ENCODE data around the gene ACOX3.
A peak's percentile ranks its signal among the peaks of the same experiment; 100 is the strongest.
"Not testable (repeated sequence)": the region's sequence is repeated elsewhere in the genome, so short reads cannot be mapped to it uniquely, and the experiment has no call there.

Gene ACOX3

GRCh38 chr4:8440492-8441311 lies at the start of gene ACOX3, which contains the start of gene TRMT44:
Gene ACOX3 (minus strand): TSS chr4:8440723. CDS start chr4:8416521, 24,202 bp downstream.
Gene TRMT44 (plus strand): TSS chr4:8440777. CDS start chr4:8440823, 46 bp downstream.
- peak in 55 of 56 donors; percentile 50 to 93 (median 85) for DNase-seq

GRCh38 chr4:8488791-8489369 lies 48.4 kb upstream of the ACOX3 start:
- DNase-seq, result peak in 26 of 56 donors; percentile 8 to 78 (median 34)

- not testable (repeated sequence) for DNase-seq
These were observed 46.1 kb upstream of the ACOX3 start for GRCh38 chr4:8486643-8487042.

- no peak for DNase-seq
These were observed 39.7 kb upstream of the ACOX3 start for GRCh38 chr4:8480221-8480620.

- DNase-seq, result no peak
These were observed 38.5 kb upstream of the ACOX3 start for GRCh38 chr4:8478801-8479744.

GRCh38 chr4:8478371-8478770 lies 37.8 kb upstream of the ACOX3 start:
- DNase-seq, result no peak

- no peak for DNase-seq
These were observed 37.2 kb upstream of the ACOX3 start for GRCh38 chr4:8477676-8478075.

- DNase-seq, result no peak
These were observed 36.6 kb upstream of the ACOX3 start for GRCh38 chr4:8477095-8477635.

- DNase-seq, result no peak
These were observed 35.4 kb upstream of the ACOX3 start for GRCh38 chr4:8475751-8476575.

- no peak for DNase-seq
These were observed 34.3 kb upstream of the ACOX3 start for GRCh38 chr4:8474856-8475255.

GRCh38 chr4:8473920-8474590 lies 33.5 kb upstream of the ACOX3 start:
- DNase-seq, result no peak

GRCh38 chr4:8473198-8473919 lies 32.8 kb upstream of the ACOX3 start:
- DNase-seq, result peak in 6 of 56 donors; percentile 9 to 35 (median 20)

GRCh38 chr4:8472689-8473197 lies 32.2 kb upstream of the ACOX3 start:
- no peak for DNase-seq

- no peak for DNase-seq
These were observed 31.7 kb upstream of the ACOX3 start for GRCh38 chr4:8472158-8472688.

GRCh38 chr4:8471211-8471875 lies 30.8 kb upstream of the ACOX3 start:
- no peak for DNase-seq

GRCh38 chr4:8470451-8471024 lies 30.0 kb upstream of the ACOX3 start:
- DNase-seq, result no peak

GRCh38 chr4:8469550-8469949 lies 29.0 kb upstream of the ACOX3 start:
- no peak for DNase-seq

Data from nucleus accumbens (tissue), 56 donors.